GM18517 (cell line): ENCODE results near the gene THRAP3.
A peak's percentile ranks its signal among the peaks of the same experiment; 100 is the strongest.
"Not testable (repeated sequence)": the region's sequence is repeated elsewhere in the genome, so short reads cannot be mapped to it uniquely, and the experiment has no call there.

ENCODE experiments used
- ATAC-seq: cut with Tn5 transposase; IDR thresholded peaks from one replicate; pipeline ENCODE4 v1.9.1; 2021; ENCODE audit warnings: mild to moderate bottlenecking, moderate library complexity; ENCODE audit not compliant: unreplicated experiment

Gene THRAP3, protein sequence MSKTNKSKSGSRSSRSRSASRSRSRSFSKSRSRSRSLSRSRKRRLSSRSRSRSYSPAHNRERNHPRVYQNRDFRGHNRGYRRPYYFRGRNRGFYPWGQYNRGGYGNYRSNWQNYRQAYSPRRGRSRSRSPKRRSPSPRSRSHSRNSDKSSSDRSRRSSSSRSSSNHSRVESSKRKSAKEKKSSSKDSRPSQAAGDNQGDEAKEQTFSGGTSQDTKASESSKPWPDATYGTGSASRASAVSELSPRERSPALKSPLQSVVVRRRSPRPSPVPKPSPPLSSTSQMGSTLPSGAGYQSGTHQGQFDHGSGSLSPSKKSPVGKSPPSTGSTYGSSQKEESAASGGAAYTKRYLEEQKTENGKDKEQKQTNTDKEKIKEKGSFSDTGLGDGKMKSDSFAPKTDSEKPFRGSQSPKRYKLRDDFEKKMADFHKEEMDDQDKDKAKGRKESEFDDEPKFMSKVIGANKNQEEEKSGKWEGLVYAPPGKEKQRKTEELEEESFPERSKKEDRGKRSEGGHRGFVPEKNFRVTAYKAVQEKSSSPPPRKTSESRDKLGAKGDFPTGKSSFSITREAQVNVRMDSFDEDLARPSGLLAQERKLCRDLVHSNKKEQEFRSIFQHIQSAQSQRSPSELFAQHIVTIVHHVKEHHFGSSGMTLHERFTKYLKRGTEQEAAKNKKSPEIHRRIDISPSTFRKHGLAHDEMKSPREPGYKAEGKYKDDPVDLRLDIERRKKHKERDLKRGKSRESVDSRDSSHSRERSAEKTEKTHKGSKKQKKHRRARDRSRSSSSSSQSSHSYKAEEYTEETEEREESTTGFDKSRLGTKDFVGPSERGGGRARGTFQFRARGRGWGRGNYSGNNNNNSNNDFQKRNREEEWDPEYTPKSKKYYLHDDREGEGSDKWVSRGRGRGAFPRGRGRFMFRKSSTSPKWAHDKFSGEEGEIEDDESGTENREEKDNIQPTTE

GRCh38 chr1:36223996-36224536, at the start of gene THRAP3:
TSS of gene THRAP3 (plus strand) at chr1:36224443. CDS start at chr1:36282564, 58,121 bp downstream.
- peak; percentile 95 for ATAC-seq

- no peak for ATAC-seq
Measured at GRCh38 chr1:36174713-36175112, 49.5 kb upstream of the THRAP3 start.

GRCh38 chr1:36175137-36176095, 48.8 kb upstream of the THRAP3 start:
- no peak for ATAC-seq

GRCh38 chr1:36176106-36176949, 47.9 kb upstream of the THRAP3 start:
- no peak for ATAC-seq

DNA sequence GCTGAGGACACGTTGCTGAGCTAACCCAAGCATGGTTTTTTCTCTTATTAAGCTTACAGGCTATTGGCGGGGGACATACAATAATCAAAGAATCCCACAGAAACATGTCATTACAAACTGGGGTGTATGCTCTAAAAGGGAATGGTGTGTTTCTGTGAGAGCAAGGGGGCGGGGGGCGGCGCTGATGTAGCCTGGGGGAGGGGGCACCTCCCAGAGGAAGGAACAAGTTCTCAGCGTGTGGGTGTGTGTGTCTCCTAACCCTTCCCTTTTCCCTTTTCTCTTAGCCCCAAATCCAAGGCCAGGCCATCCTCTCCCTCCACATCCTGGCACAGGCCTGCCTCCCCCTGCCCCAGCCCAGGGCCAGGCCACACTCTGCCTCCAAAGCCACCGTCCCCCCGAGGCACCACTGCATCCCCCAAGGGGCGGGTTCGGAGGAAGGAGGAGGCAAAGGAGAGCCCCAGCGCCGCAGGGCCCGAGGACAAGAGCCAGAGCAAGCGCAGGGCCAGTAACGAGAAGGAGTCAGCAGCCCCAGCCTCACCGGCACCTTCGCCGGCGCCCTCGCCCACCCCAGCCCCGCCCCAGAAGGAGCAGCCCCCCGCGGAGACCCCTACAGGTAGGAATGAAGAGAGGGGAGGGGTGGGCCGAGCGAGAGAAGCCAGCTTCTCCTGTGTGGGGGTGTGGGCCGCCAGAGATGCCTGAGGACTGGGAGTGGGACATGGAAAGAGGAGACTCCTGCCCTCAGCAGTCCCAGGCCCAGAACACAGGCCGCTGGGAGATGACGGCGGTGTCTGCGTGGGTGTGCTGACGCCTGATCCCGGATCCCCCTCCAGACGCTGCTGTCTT, 46.4 kb upstream of the THRAP3 start:
- no peak for ATAC-seq

GRCh38 chr1:36178471-36179219, 45.6 kb upstream of the THRAP3 start:
- no peak for ATAC-seq

DNA sequence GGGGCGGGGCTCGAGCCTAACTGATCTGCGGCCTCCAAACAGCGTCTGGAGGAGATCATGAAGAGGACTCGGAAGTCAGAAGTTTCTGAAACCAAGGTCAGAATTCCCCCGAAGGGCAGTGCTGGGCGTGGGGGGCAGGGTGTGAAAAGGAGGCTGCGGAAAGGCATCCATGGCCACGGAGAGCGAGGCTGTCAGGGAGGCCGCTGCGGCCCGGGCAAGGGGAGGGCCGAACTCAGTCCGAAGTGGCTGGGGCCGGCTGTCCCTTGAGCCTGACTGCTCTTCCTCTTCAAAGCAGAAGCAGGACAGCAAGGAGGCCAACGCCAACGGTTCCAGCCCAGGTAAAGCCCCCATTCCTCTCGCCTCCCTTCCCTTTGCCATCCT, 45.0 kb upstream of the THRAP3 start:
- ATAC-seq = no peak

DNA sequence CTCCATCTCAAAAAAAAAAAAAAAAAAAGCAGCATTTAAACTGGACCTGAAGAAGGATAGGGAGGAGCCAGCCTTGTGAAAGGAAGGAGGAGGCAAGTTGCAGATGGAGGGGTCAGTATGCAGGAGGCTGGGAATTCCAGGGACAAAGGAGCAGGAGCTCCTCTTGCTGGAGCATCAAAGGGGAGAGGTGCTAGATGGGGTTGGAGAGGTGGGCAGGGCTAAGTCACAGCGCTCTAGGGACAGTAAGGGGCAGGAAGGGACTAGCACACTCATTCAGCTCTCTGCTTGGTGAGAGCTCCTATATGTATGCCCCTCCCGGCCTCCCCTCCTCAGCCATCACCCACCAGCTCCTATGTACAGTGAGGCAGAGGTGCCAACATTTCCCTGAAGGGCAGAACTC, 41.5 kb upstream of the THRAP3 start:
- no peak for ATAC-seq

DNA sequence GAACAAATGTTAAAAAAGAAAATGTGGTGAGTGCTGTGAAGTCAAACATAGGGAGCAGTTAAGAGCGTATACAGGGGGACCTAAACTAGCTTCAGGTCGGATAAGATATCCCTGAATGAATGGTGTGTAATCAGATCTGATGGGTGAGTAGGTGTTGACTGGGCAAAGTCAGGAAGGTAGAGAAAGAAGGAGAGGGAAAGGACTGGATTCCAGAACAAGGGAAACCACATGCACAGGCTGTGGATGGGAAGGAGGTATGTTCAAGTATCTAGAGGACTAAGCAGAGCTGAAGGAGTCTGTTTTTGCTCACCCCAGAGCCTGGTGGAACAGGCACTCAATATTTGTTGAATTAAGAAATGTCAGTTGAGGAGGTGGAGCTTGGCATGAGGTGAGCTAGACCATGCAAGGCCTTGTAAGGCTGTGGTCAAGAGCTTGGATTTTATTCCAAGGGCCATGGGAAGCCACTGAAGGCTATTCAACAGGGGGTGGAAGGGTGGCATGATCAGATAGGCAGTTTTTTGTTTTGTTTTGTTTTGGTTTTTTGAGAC, 40.9 kb upstream of the THRAP3 start:
- no peak for ATAC-seq

GRCh38 chr1:36187800-36188593, 36.2 kb upstream of the THRAP3 start:
- no peak for ATAC-seq

- ATAC-seq = not testable (repeated sequence)
Measured at GRCh38 chr1:36196805-36197204, 27.4 kb upstream of the THRAP3 start.

- no peak for ATAC-seq
Measured at GRCh38 chr1:36198641-36199040, 25.6 kb upstream of the THRAP3 start.

GRCh38 chr1:36199934-36200741, 24.1 kb upstream of the THRAP3 start:
- no peak for ATAC-seq

- ATAC-seq = no peak
Measured at GRCh38 chr1:36203027-36203553, 21.2 kb upstream of the THRAP3 start.

DNA sequence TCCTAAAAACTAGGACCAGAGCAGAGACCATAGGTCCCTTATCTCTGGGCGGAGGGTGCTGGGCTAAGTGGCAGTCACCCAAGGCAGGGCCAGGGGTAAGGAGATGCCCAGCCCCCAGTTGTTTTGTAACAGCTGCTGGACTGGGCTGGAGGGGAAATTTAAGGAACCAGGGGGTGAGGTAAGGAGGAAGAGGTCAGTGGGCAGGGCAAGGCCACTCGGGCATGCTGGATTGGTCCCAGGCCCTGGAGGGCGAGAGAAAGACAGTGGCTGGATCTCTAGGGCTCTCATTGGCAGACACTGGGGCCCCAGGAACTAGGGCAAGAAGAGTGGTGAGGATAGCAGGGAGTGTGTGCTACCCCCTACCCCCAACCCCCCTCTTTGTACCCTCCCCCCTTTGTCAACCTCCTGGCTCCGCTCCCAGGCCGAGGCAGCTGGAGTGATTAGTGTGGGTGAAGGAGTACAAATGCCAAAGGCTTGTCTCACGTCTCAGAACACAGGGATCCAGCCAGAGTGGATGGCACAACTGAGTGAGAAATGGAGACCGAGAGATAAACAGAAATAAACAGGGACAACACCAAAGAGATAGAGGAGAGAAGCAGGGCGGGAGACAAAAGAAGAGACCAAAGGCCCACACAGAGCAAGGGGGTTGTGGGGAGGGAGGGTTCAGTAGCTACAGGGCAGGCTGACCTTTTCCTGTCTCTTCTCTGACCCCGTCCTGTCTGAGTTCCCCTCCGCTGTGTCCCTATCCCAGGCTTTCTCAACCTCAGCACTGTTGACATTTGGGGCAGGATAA, 20.5 kb upstream of the THRAP3 start:
- ATAC-seq = no peak
